Nephron (organoid): ENCODE results near the gene FTCD.
A peak's percentile ranks its signal among the peaks of the same experiment; 100 is the strongest.
"Not testable (repeated sequence)": the region's sequence is repeated elsewhere in the genome, so short reads cannot be mapped to it uniquely, and the experiment has no call there.

Experiments used
- H3K27ac Mint-ChIP-seq, 3 experiments: 2 replicates each; pipeline ENCODE4 v1.8.0; 2020; ENCODE audit warnings: mixed read lengths in 3 of 3, mild to moderate bottlenecking in 2 of 3, moderate library complexity in 1 of 3
- H3K27me3 Mint-ChIP-seq: 2 replicates; pipeline ENCODE4 v1.8.0; 2021; ENCODE audit warnings: low read depth, mild to moderate bottlenecking, moderate library complexity, mixed read lengths
- H3K36me3 Mint-ChIP-seq: 2 replicates; pipeline ENCODE4 v1.8.0; 2020; ENCODE audit warnings: low read depth, mixed read lengths
- H3K4me1 Mint-ChIP-seq: 2 replicates; pipeline ENCODE4 v1.8.0; 2020; ENCODE audit warnings: mixed read lengths
- H3K4me3 Mint-ChIP-seq, 3 experiments: 2 replicates each; pipeline ENCODE4 v1.8.0; 2020; ENCODE audit warnings: mild to moderate bottlenecking in 3 of 3, mixed read lengths in 3 of 3, moderate library complexity in 2 of 3
- H3K9me3 Mint-ChIP-seq: 2 replicates; pipeline ENCODE4 v1.8.0; 2020; ENCODE audit warnings: mixed read lengths
- CTCF ChIP-seq, 3 experiments: fragments of 200-600 bp; sonication (generic); IDR thresholded peaks; one replicate each; pipeline ENCODE4 v1.5.0; 2021; ENCODE audit warnings: antibody characterized with exemption in 3 of 3; ENCODE audit not compliant: unreplicated experiment in 3 of 3

Gene FTCD

GRCh38 chr21:46145159-46145839 is 10.1 kb downstream of the FTCD start:
- Mint-ChIP-seq H3K36me3 (peaks cover 4% of the 10 kb centered on the region), H3K27me3 (peaks cover 32% of the 10 kb centered on the region), H3K4me3 (no peak overlapping the region), H3K4me1 (peaks cover 35% of the 10 kb centered on the region), H3K9me3 (no peaks in the 10 kb centered on the region), H3K27ac (peak overlapping the region in 2 of 3 experiments; percentile 54 to 85)
- no peak for TF ChIP-seq CTCF (IDR thresholded peaks at IDR 0.05; ENCODE audit: unreplicated experiment in 3 of 3)

GRCh38 chr21:46144464-46145070 is 10.8 kb downstream of the FTCD start:
- peaks cover 36% of the 10 kb centered on the region for H3K4me1 Mint-ChIP-seq
- no peaks in the 10 kb centered on the region for H3K9me3 Mint-ChIP-seq
- peaks cover 4% of the 10 kb centered on the region for H3K36me3 Mint-ChIP-seq
- no peak overlapping the region for H3K4me3 Mint-ChIP-seq
- H3K27me3 Mint-ChIP-seq, result peaks cover 39% of the 10 kb centered on the region
- no peak for TF ChIP-seq CTCF (IDR thresholded peaks at IDR 0.05; ENCODE audit: unreplicated experiment in 3 of 3)
- peak overlapping the region; percentile 54 to 85 (median 60) for H3K27ac Mint-ChIP-seq

- peaks cover 48% of the 10 kb centered on the region for H3K27me3 Mint-ChIP-seq
- TF ChIP-seq CTCF (IDR thresholded peaks at IDR 0.05; ENCODE audit: unreplicated experiment in 3 of 3), result no peak
- H3K27ac Mint-ChIP-seq, result peak overlapping the region in 1 of 3 experiments; percentile 76
- peaks cover 4% of the 10 kb centered on the region for H3K36me3 Mint-ChIP-seq
- peak overlapping the region in 2 of 3 experiments; percentile 53 to 64 for H3K4me3 Mint-ChIP-seq
- H3K4me1 Mint-ChIP-seq, result peaks cover 22% of the 10 kb centered on the region
- no peaks in the 10 kb centered on the region for H3K9me3 Mint-ChIP-seq
Measured at GRCh38 chr21:46142582-46143473, 12.6 kb downstream of the FTCD start.

GRCh38 chr21:46141767-46142581 is 13.4 kb downstream of the FTCD start:
- Mint-ChIP-seq H3K9me3 (no peaks in the 10 kb centered on the region), H3K36me3 (peaks cover 4% of the 10 kb centered on the region), H3K4me3 (peak overlapping the region; percentile 21 to 64 (median 53)), H3K27me3 (peaks cover 48% of the 10 kb centered on the region), H3K4me1 (peaks cover 20% of the 10 kb centered on the region), H3K27ac (no peak overlapping the region)
- TF ChIP-seq CTCF (IDR thresholded peaks at IDR 0.05; ENCODE audit: unreplicated experiment in 3 of 3), result no peak

- H3K4me1 Mint-ChIP-seq, result peaks cover 25% of the 10 kb centered on the region
- peak overlapping the region in 2 of 3 experiments; percentile 59 to 61 for H3K27ac Mint-ChIP-seq
- H3K4me3 Mint-ChIP-seq, result peak overlapping the region; percentile 3 to 43 (median 15)
- not testable (repeated sequence) for H3K9me3 Mint-ChIP-seq, H3K36me3 Mint-ChIP-seq
- peaks cover 48% of the 10 kb centered on the region for H3K27me3 Mint-ChIP-seq
Measured at GRCh38 chr21:46140352-46141003, 14.9 kb downstream of the FTCD start.
